Cardiac fibroblast (primary cell): ENCODE results near the gene CDH23.

Source experiments
- DNase-seq, 2 donors: peaks; one replicate each; pipeline versions ENCODE4 v3.0.0 to v3.0.0-alpha.2; 2010; ENCODE audit warnings: low read depth in 2 of 2
- H3K4me3 ChIP-seq, 2 donors: replicated peaks in 1 of 2; 1 replicate in 1 of 2; 2 replicates in 1 of 2; pipeline ENCODE4 v1.5.1; 2011; ENCODE audit warnings: low read depth in 2 of 2, low read length in 2 of 2, mild to moderate bottlenecking in 2 of 2, moderate library complexity in 1 of 2
- TF ChIP-seq, protein P1 (sequence below): IDR thresholded peaks from one replicate; pipeline ENCODE4 v1.5.1; 2011; ENCODE audit warnings: low read depth, mild to moderate bottlenecking, low read length, inconsistent platforms

Gene CDH23

DNA sequence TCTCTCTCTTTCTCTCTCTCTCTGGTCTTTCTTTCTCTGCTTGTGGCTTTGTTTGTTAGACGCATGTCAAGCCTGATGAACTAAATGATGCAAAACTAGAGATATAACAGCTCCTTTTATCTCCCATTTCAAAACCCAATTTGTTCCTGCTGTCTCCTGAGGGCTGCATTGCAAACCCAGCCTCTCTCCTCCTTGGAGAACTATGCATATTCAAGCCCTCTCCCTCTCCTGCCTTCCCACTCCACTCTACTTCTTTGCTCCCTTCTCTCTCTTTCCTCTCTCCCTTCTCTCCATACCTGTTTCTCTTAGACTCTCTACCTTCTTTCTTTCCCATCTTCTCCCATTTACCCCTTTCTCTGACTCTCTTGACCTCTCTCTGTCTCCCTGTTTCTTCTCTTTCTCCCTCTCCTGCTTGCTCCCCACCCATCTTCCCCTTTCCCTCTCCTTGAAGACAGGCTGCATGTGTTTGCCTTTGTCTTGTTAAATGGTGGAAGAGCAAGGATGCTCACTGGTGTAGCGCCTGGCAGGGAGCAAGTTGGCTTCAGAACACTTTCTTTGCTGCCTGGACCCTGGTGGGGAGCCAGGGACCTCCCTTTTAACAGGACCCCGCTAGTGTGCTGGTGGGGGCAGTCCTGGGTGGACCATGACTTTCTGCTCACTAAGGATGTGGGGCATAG is 142.9 kb downstream of the CDH23 start:
- no peak overlapping the region for H3K4me3 ChIP-seq
- TF ChIP-seq, protein P1, sequence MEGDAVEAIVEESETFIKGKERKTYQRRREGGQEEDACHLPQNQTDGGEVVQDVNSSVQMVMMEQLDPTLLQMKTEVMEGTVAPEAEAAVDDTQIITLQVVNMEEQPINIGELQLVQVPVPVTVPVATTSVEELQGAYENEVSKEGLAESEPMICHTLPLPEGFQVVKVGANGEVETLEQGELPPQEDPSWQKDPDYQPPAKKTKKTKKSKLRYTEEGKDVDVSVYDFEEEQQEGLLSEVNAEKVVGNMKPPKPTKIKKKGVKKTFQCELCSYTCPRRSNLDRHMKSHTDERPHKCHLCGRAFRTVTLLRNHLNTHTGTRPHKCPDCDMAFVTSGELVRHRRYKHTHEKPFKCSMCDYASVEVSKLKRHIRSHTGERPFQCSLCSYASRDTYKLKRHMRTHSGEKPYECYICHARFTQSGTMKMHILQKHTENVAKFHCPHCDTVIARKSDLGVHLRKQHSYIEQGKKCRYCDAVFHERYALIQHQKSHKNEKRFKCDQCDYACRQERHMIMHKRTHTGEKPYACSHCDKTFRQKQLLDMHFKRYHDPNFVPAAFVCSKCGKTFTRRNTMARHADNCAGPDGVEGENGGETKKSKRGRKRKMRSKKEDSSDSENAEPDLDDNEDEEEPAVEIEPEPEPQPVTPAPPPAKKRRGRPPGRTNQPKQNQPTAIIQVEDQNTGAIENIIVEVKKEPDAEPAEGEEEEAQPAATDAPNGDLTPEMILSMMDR = no peak
- no peak for DNase-seq

DNA sequence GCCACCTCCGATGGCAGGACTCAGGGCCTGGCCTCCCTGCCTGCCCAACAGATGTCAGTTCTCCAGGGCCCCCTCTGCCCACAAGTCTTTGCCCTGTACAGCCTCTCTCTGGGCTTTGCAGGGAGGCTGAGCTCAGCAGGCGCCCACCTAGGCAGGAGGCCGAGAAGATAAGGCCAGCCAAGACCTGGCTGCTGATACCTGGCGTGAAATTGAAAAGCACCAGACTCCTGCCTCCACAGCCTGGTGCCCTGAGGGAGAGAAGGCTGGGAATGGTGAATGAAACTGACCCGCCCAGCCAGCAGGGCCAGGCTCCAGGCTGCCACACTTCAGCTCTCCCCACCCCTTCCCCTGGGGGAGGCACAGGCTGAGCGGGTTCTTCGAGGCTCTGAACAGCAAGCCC is 145.8 kb downstream of the CDH23 start:
- DNase-seq = no peak
- no peak overlapping the region for H3K4me3 ChIP-seq
- TF ChIP-seq, protein P1 = no peak

DNA sequence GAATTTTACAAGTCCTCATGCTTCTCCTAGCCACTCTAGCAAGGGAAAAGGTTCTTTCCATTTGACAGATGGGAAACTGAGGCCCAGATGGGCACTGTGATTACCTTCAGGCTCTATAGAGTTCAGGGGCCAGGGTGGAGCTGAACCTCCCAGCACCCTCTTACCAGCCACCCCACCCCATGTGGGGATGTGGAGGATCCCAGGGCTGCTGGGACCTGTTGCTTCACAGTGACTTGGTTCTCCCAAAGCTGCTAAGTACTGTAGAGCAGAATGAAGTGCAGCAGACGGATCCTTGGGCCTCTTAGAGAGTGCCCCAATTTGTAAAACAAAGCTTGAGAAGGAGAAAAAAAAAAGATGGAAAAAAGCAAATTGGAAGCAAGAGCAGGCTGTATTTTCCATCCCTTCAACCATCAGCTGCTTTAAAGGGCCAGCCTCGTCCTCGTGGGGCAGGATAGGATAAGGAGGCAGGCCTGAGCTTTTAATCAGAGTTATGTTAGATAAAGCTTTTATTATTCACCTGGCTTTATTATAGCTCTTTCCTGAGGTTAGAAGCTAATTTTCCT is 147.0 kb downstream of the CDH23 start:
- DNase-seq = no peak
- no peak overlapping the region for H3K4me3 ChIP-seq
- TF ChIP-seq, protein P1 = no peak

DNA sequence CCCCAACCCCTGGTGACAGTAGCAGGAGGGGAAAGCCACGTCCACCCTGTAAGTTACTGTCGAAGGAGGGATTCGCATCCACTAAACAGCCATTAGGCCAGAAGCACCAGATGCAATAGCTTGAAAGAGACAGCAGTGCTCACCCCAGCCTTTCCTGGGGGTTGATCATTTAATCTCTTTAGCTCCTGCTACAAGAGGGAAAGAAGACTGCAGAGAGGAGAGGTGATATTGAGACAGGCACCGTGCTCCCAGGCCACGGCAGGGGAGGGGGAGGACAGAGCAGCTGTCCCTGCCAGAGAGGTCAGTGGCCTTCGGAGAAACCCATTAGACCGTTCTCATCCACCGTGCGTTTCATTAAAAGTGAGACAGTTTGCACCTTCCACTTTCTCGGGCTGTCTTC is 148.3 kb downstream of the CDH23 start:
- TF ChIP-seq, protein P1 = no peak
- no peak overlapping the region for H3K4me3 ChIP-seq
- DNase-seq = no peak

DNA sequence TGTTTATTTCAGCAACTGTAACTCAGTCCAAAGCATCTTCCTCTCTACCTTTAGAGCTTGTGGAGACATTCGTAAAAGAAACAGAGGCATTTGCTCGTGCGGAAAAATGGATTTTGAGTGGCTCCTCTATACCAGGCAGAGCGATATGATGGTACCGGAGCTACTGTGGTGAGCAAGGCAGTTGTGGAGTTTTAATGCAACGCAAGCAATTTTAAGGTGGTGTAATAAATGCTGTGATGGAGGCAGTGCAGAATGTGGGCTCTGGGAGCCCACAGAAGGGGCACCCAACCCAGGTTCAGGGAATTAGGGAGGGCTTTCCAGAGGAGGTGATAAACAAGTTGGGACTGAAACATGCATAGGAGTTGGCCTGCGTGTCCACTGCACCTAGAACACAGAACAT is 149.5 kb downstream of the CDH23 start:
- DNase-seq = no peak
- TF ChIP-seq, protein P1 = no peak
- no peak overlapping the region for H3K4me3 ChIP-seq

DNA sequence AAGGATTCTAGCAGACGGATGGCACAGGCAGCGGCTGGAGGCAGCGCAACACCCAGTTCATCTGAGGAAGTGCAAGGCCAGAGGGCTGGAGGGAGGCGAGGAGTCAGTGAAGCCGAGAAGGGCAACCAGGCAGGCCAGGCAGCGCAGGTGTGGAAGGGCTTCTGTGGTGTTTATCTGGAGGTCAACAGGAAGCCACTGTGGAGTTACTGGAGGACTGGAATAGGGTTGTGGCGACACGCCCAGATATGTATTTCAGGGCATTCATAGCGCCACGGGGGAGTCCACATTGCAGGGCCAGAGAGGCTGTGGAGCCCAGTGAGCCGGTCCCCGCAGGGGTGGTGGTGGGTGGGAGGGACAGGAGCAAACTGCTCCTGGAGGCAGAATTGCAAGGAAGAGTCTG is 150.6 kb downstream of the CDH23 start:
- no peak overlapping the region for H3K4me3 ChIP-seq
- TF ChIP-seq, protein P1 = no peak
- DNase-seq = no peak
